HepG2 (cell line): ENCODE results near the gene CDH1. TPM values are rescaled to one million over a fixed set of nuclear protein-coding genes. Genes with fewer than 3 reads are reported as not detected.

Experiments used
- FOXO4 ChIP-seq: sonication (generic); formaldehyde crosslinking; conservative IDR thresholded peaks from 2 replicates; pipeline ENCODE4 v1.8.1; 2023; ENCODE audit warnings: missing genetic modification reagents
- HIVEP1 ChIP-seq: sonication (generic); formaldehyde crosslinking; IDR thresholded peaks from 2 replicates; pipeline ENCODE4 v1.4.0; 2020; ENCODE audit warnings: mild to moderate bottlenecking, missing genetic modification reagents
- NR1H2 ChIP-seq: sonication (generic); formaldehyde crosslinking; IDR thresholded peaks from 2 replicates; pipeline ENCODE4 v1.8.1; 2022; ENCODE audit warnings: low read depth, missing genetic modification reagents, borderline replicate concordance
- NR2F2 ChIP-seq: IDR thresholded peaks from 2 replicates; pipeline ENCODE4 v1.6.1; 2012; ENCODE audit warnings: low read depth, inconsistent platforms, borderline replicate concordance
- SP140L ChIP-seq: sonication (generic); formaldehyde crosslinking; IDR thresholded peaks from 2 replicates; pipeline ENCODE4 v1.4.0; 2020; ENCODE audit warnings: missing genetic modification reagents, borderline replicate concordance
- TAF1 ChIP-seq: sonication (generic); formaldehyde crosslinking; IDR thresholded peaks from 2 replicates; pipeline ENCODE4 v1.4.0; 2020; ENCODE audit warnings: missing genetic modification reagents
- TEAD2 ChIP-seq: sonication (generic); formaldehyde crosslinking; IDR thresholded peaks from 2 replicates; pipeline ENCODE4 v1.9.0; 2021; ENCODE audit warnings: missing genetic modification reagents
- ZBTB39 ChIP-seq: sonication (generic); formaldehyde crosslinking; IDR thresholded peaks from 2 replicates; pipeline ENCODE4 v1.5.0; 2020; ENCODE audit warnings: missing genetic modification reagents
- ZNF205 ChIP-seq: IDR thresholded peaks from 2 replicates; pipeline ENCODE4 v1.6.1; 2018; ENCODE audit warnings: missing biosample characterization, missing genetic modification reagents
- ZNF350 ChIP-seq: sonication (generic); formaldehyde crosslinking; IDR thresholded peaks from 2 replicates; pipeline ENCODE4 v1.4.0; 2020; ENCODE audit warnings: mild to moderate bottlenecking, low read depth, missing genetic modification reagents, borderline replicate concordance
- ZNF430 ChIP-seq: sonication (generic); formaldehyde crosslinking; IDR thresholded peaks from 2 replicates; pipeline ENCODE4 v1.9.0; 2021; ENCODE audit warnings: mild to moderate bottlenecking, missing genetic modification reagents
- ZNF431 ChIP-seq: sonication (generic); formaldehyde crosslinking; IDR thresholded peaks from 2 replicates; pipeline ENCODE4 v1.9.0; 2022; ENCODE audit warnings: missing genetic modification reagents, low read depth, mild to moderate bottlenecking, borderline replicate concordance
- ZNF577 ChIP-seq: sonication (generic); formaldehyde crosslinking; IDR thresholded peaks from 2 replicates; pipeline ENCODE4 v1.4.0; 2020; ENCODE audit warnings: mild to moderate bottlenecking, low read depth, missing genetic modification reagents, borderline replicate concordance
- ZNF639 ChIP-seq: conservative IDR thresholded peaks from 2 replicates; pipeline ENCODE4 v1.6.1; 2018; ENCODE audit warnings: missing genetic modification reagents
- ZNF652 ChIP-seq: IDR thresholded peaks from 2 replicates; pipeline ENCODE4 v1.6.1; 2016; ENCODE audit warnings: low read depth, borderline replicate concordance
- ZNF672 ChIP-seq: sonication (generic); formaldehyde crosslinking; IDR thresholded peaks from 2 replicates; pipeline ENCODE4 v1.8.1; 2022; ENCODE audit warnings: missing genetic modification reagents
- ZNF704 ChIP-seq: sonication (generic); formaldehyde crosslinking; IDR thresholded peaks from 2 replicates; pipeline ENCODE4 v1.8.1; 2023; ENCODE audit warnings: mild to moderate bottlenecking, inconsistent platforms, moderate library complexity, missing genetic modification reagents, borderline replicate concordance
- ZSCAN21 ChIP-seq: sonication (generic); formaldehyde crosslinking; IDR thresholded peaks from 2 replicates; pipeline ENCODE4 v1.8.0; 2022; ENCODE audit warnings: mild to moderate bottlenecking, missing genetic modification reagents, moderate library complexity, borderline replicate concordance
- ZXDC ChIP-seq: sonication (generic); formaldehyde crosslinking; IDR thresholded peaks from 2 replicates; pipeline ENCODE4 v1.5.0; 2020; ENCODE audit warnings: mild to moderate bottlenecking, missing genetic modification reagents
- polyA plus RNA-seq, 8 experiments: library from polyadenylated mRNA; depleted of rRNA in 3 of 8; stranded (reverse) in 7 of 8; unstranded in 1 of 8; fragments of >200 nt; fragmentation: Illumina TruSeq in 4 of 8; extraction: Trizol in 4 of 8; gene quantifications; 2 replicates each; pipeline versions ENCODE4 v1.2.1 to v1.2.3, GENCODE V29; 2011 to 2016; ENCODE audit warnings: low read depth in 4 of 8, missing spikeins in 1 of 8, mixed read lengths in 1 of 8; ENCODE audit not compliant: insufficient read depth in 1 of 8
- total RNA-seq, 5 experiments: library from RNA; depleted of rRNA; stranded (reverse); fragments of >200 nt; fragmentation: Illumina TruSeq; extraction: Trizol; gene quantifications; 2 replicates each; pipeline ENCODE4 v1.2.3, GENCODE V29; 2016; ENCODE audit warnings: low read depth in 1 of 5

CDH1 gene
- total and polyA plus RNA-seq, 2 of the 13 experiments (the other 11 are each of a cell fraction or from before 2014, with no cell fraction given), result 0.95 to 9.8 TPM

GRCh38 chr16:68786685-68787418 lies 49.8 kb downstream of the CDH1 start (continued):
- TF ChIP-seq ZXDC (CRISPR knock-in tag) (no peak), ZSCAN21 (CRISPR knock-in tag) (0 out of 2 replicates have a peak, but pooled peaks have one; percentile 22), TEAD2 (CRISPR knock-in tag) (no peak), NR1H2 (CRISPR knock-in tag) (no peak), ZNF350 (0 out of 2 replicates have a peak, but pooled peaks have one; percentile 35), ZNF205 (CRISPR knock-in tag) (peak; percentile 73), ZNF639 (CRISPR knock-in tag) (no peak), ZNF672 (CRISPR knock-in tag) (no peak), ZNF431 (CRISPR knock-in tag) (no peak), SP140L (no peak), ZNF704 (no peak), NR2F2 (no peak), ZNF577 (no peak), TAF1 (CRISPR knock-in tag) (no peak), ZNF652 (CRISPR knock-in tag) (peak; percentile 78), ZBTB39 (CRISPR knock-in tag) (no peak), FOXO4 (no peak), ZNF430 (no peak), HIVEP1 (CRISPR knock-in tag) (0 out of 2 replicates have a peak, but pooled peaks have one; percentile 32)
